Heart left ventricle (tissue), 16 donors: Measurements from ENCODE around the gene MPPE1. TPM values are rescaled to one million over a fixed set of nuclear protein-coding genes. Genes with fewer than 3 reads are reported as not detected.

Experiments
- ATAC-seq, 4 donors: fragments of 200-7000 bp; cut with Tn5 transposase; one replicate each; pipeline ENCODE4 v1.9.1; 2020 to 2022; ENCODE audit warnings: moderate library complexity in 4 of 4, mild to moderate bottlenecking in 3 of 4, moderate number of reproducible peaks in 1 of 4
- DNase-seq, 5 donors: peaks; one replicate each; pipeline ENCODE4 v3.0.0-alpha.2; 2020
- H3K27ac ChIP-seq, 12 donors: fragments of 200-600 bp; sonication (generic) in 4 of 12; one replicate each; pipeline versions ENCODE4 v1.5.0 to v1.8.0; 2016 to 2022; ENCODE audit warnings: mild to moderate bottlenecking in 2 of 12
- H3K27me3 ChIP-seq, 9 donors: fragments of 200-600 bp; sonication (generic) in 2 of 9; one replicate each; pipeline versions ENCODE4 v1.5.1 to v1.8.0; 2016 to 2022; ENCODE audit warnings: mild to moderate bottlenecking in 3 of 9
- H3K36me3 ChIP-seq, 9 donors: fragments of 200-600 bp; sonication (generic) in 2 of 9; one replicate each; pipeline versions ENCODE4 v1.5.0 to v1.8.0; 2018 to 2022; ENCODE audit warnings: mild to moderate bottlenecking in 2 of 9
- H3K4me1 ChIP-seq, 12 donors: fragments of 200-600 bp; sonication (generic) in 4 of 12; one replicate each; pipeline versions ENCODE4 v1.5.0 to v1.8.0; 2016 to 2022; ENCODE audit warnings: mild to moderate bottlenecking in 3 of 12
- H3K4me3 ChIP-seq, 12 donors: fragments of 200-600 bp; sonication (generic) in 4 of 12; one replicate each; pipeline versions ENCODE4 v1.5.0 to v1.8.0; 2017 to 2022; ENCODE audit warnings: mild to moderate bottlenecking in 9 of 12, moderate library complexity in 4 of 12
- H3K9me3 ChIP-seq, 12 donors: fragments of 200-600 bp; sonication (generic) in 4 of 12; one replicate each; pipeline versions ENCODE4 v1.5.0 to v1.8.0; 2016 to 2022; ENCODE audit warnings: mild to moderate bottlenecking in 1 of 12
- CTCF ChIP-seq, 12 donors: fragments of 200-600 bp; sonication (generic) in 4 of 12; IDR thresholded peaks; one replicate each; pipeline versions ENCODE4 v1.5.0 to v1.8.0; 2018 to 2022; ENCODE audit warnings: antibody characterized with exemption in 12 of 12, mild to moderate bottlenecking in 5 of 12
- POLR2A ChIP-seq, 2 donors: fragments of 450-650 bp; IDR thresholded peaks; one replicate each; pipeline ENCODE4 v1.6.1; 2017; ENCODE audit warnings: antibody characterized with exemption in 2 of 2, mild to moderate bottlenecking in 2 of 2, moderate library complexity in 2 of 2
- WGBS, 4 donors: extraction: QIAGEN DNeasy Blood & Tissue Kit in 2 of 4; methylation state at CpG; one replicate each; pipeline versions ENCODE4 v1.1.5 to v1.1.7; 2013 to 2018; 5-methylcytosine and 5-hydroxymethylcytosine counted together
- intact Hi-C, 10 donors: fragments of 100-400 bp; cut with DNase I; formaldehyde crosslinking; loops; one replicate each; pipeline versions ENCODE4 v1.11.1 to v1.14.2; 2022
- polyA plus RNA-seq, 2 donors: library from polyadenylated mRNA; stranded (reverse); fragments of 200-250 nt; gene quantifications; one replicate each; pipeline ENCODE4 v1.2.3, GENCODE V29; 2013
- total RNA-seq, 9 donors: library from RNA; depleted of rRNA in 2 of 9; stranded (reverse); fragments of >200 nt in 2 of 9; fragmentation: NEBNext Ultra II Directional in 3 of 9; extraction: Animal tissue kit (Norgen Biotek cat#: 25700) in 3 of 9; gene quantifications; one replicate each; pipeline versions ENCODE4 v1.1.0 to v1.2.4, GENCODE V29; 2016 to 2023
- donor health status: ischemic (EF 13 %, LVEDD 7.1; RV severe dilation, severe dysfunction).
- donor health status: healthy with polysubstance abuse.
- donor health status: DM: no; HTN: yes; CAD: no.
- donor health status: DM: no; HTN: no; CAD: no.
- donor health status: ischemic (EF 25% LVEDD 6.9; RV normal size, moderate dysfunction).
- donor health status: ischemic (EF 25% LVEDD 5.7; RV mildly dilated, moderate dysfunction).
- donor health status: healthy.
- donor health status: DM: yes; HTN: yes; CAD: no.
- donor health status: ischemic (EF 35%, LVEDD 5.7; RV mildly dilated, moderate dysfunction).
- donor health status: nonischemic (EF 11% LVEDD 7.7; RV severe dilation, severe dysfunction).
- donor health status: DM: yes; HTN: yes; CAD: no.
- donor health status: PGD.
- donor health status: ischemic (EF 29% LVEDD 5.4; RV normal size, mild dysfunction).
- donor health status: nonischemic (EF 23%, LVEDD 6.1; RV moderate dilation, normal function).

MPPE1 gene
- total and polyA plus RNA-seq, 11 donors: 17.8 to 45.5 (median 29.6) TPM

- Histone ChIP-seq H3K9me3 (no peaks in the 10 kb centered on the region), H3K27me3 (no peaks in the 10 kb centered on the region), H3K27ac (no peak overlapping the region), H3K36me3 (peaks cover 0 to 100% (median 82%) of the 10 kb centered on the region in 9 donors), H3K4me3 (no peak overlapping the region), H3K4me1 (peaks cover 0 to 16% (median 0%) of the 10 kb centered on the region in 12 donors)
- DNase-seq (no peak), ATAC-seq (no peak)
- no peak for TF ChIP-seq CTCF (IDR thresholded peaks at IDR 0.05)
- no peak for TF ChIP-seq POLR2A (IDR thresholded peaks at IDR 0.05)
- intact Hi-C loops: no loop called here
- 78 to 84% (median 79%) methylated on average over 8 of the region's 8 CpGs for WGBS, 4 donors
Measured at GRCh38 chr18:11887328-11888128, 20.6 kb downstream of the MPPE1 start.

GRCh38 chr18:11886577-11887110, 21.5 kb downstream of the MPPE1 start:
- H3K9me3 ChIP-seq: no peaks in the 10 kb centered on the region
- ATAC-seq: no peak
- H3K36me3 ChIP-seq: peaks cover 0 to 94% (median 77%) of the 10 kb centered on the region in 9 donors
- no peaks in the 10 kb centered on the region for H3K27me3 ChIP-seq
- intact Hi-C loops: no loop called here
- peaks cover 0 to 21% (median 0%) of the 10 kb centered on the region in 12 donors for H3K4me1 ChIP-seq
- no peak for DNase-seq
- no peak overlapping the region for H3K27ac ChIP-seq
- H3K4me3 ChIP-seq: no peak overlapping the region
- TF ChIP-seq POLR2A (IDR thresholded peaks at IDR 0.05) (no peak), CTCF (IDR thresholded peaks at IDR 0.05) (no peak)
- WGBS, 4 donors: 88 to 92% (median 89%) methylated on average over 19 of the region's 19 CpGs

- DNase-seq (no peak), ATAC-seq (no peak)
- Histone ChIP-seq H3K27ac (peak overlapping the region in 1 of 12 donors; percentile 49), H3K9me3 (no peaks in the 10 kb centered on the region), H3K27me3 (no peaks in the 10 kb centered on the region), H3K36me3 (peaks cover 0 to 92% (median 67%) of the 10 kb centered on the region in 9 donors), H3K4me1 (peaks cover 0 to 21% (median 0%) of the 10 kb centered on the region in 12 donors), H3K4me3 (no peak overlapping the region)
- intact Hi-C loops: no loop called here
- WGBS, 4 donors: 85 to 90% (median 89%) methylated on average over 22 of the region's 22 CpGs
- TF ChIP-seq POLR2A (IDR thresholded peaks at IDR 0.05): no peak
- no peak for TF ChIP-seq CTCF (IDR thresholded peaks at IDR 0.05)
Measured at GRCh38 chr18:11885278-11885947, 22.7 kb downstream of the MPPE1 start.
